Measurements from ENCODE around the gene OR8U1.

DNA sequence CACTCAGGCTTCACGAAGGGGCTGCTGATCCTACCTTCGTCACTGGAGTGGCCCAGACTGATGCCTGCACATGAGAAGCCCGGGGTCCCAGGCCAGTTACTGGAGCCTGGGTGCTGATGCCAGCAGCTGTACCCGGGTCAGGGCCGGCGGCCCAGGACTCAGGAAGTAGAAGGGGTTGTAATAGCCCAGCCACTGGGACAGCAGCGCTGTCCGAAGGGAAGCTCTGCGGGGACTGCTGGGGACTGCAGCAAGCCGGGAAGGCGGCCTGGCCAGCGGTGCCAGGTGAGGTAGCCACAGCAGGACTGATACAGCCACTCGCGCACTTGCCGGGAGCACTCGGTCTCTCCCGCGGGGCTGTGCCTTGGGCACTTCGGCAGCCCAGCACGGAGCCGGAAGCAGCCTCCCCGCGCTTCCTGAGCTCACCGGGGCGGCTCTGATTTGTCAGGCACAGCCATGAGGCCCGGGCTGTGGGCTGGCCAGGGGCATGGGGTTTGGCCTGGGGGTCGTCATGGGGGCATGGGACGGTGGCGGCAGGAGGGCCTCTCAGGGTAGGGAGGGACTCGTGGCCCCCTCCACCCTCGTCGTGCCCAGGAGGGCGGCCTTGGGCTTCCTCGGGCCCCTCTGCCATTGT is 43.4 kb upstream of the OR8U1 start:
- TF ChIP-seq, protein P1, sequence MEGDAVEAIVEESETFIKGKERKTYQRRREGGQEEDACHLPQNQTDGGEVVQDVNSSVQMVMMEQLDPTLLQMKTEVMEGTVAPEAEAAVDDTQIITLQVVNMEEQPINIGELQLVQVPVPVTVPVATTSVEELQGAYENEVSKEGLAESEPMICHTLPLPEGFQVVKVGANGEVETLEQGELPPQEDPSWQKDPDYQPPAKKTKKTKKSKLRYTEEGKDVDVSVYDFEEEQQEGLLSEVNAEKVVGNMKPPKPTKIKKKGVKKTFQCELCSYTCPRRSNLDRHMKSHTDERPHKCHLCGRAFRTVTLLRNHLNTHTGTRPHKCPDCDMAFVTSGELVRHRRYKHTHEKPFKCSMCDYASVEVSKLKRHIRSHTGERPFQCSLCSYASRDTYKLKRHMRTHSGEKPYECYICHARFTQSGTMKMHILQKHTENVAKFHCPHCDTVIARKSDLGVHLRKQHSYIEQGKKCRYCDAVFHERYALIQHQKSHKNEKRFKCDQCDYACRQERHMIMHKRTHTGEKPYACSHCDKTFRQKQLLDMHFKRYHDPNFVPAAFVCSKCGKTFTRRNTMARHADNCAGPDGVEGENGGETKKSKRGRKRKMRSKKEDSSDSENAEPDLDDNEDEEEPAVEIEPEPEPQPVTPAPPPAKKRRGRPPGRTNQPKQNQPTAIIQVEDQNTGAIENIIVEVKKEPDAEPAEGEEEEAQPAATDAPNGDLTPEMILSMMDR (conservative IDR thresholded peaks at IDR 0.05), result no peak
- no peak for TF ChIP-seq ZFX (IDR thresholded peaks at IDR 0.05)
